GM11168 (cell line): ENCODE results near the gene TBL1XR1.
"Not testable (repeated sequence)": the region's sequence is repeated elsewhere in the genome, so short reads cannot be mapped to it uniquely, and the experiment has no call there.

ENCODE experiments used
- in situ Hi-C: fragments of 300-500 bp; cut with MboI; formaldehyde crosslinking; loops from one replicate; pipeline ENCODE4 v1.12.0; 2022; ENCODE audit warnings: low sequenced_read_pairs; ENCODE audit not compliant: unreplicated experiment

The TBL1XR1 gene

GRCh38 chr3:177188325-177188724 is 9.0 kb downstream of the TBL1XR1 start:
- in situ Hi-C loops = not testable (repeated sequence)

- in situ Hi-C loops = no loop called here
Observed at GRCh38 chr3:177186306-177186705, 11.0 kb downstream of the TBL1XR1 start.

GRCh38 chr3:177185035-177185574 is 12.2 kb downstream of the TBL1XR1 start:
- in situ Hi-C loops = no loop called here

- in situ Hi-C loops = not testable (repeated sequence)
Observed at GRCh38 chr3:177184602-177185001, 12.7 kb downstream of the TBL1XR1 start.

- in situ Hi-C loops = no loop called here
Observed at GRCh38 chr3:177182352-177182751, 14.9 kb downstream of the TBL1XR1 start.

- in situ Hi-C loops = no loop called here
Observed at GRCh38 chr3:177181418-177181817, 15.9 kb downstream of the TBL1XR1 start.

- in situ Hi-C loops = no loop called here
Observed at GRCh38 chr3:177180506-177180905, 16.8 kb downstream of the TBL1XR1 start.

- in situ Hi-C loops = no loop called here
Observed at GRCh38 chr3:177179281-177180067, 17.8 kb downstream of the TBL1XR1 start.

GRCh38 chr3:177177749-177178221 is 19.5 kb downstream of the TBL1XR1 start:
- in situ Hi-C loops = no loop called here

GRCh38 chr3:177174607-177175170 is 22.6 kb downstream of the TBL1XR1 start:
- in situ Hi-C loops = no loop called here

- in situ Hi-C loops = no loop called here
Observed at GRCh38 chr3:177169936-177170722, 27.2 kb downstream of the TBL1XR1 start.

GRCh38 chr3:177168431-177168830 is 28.9 kb downstream of the TBL1XR1 start:
- in situ Hi-C loops = no loop called here

- in situ Hi-C loops = no loop called here
Observed at GRCh38 chr3:177162742-177163141, 34.5 kb downstream of the TBL1XR1 start.

- in situ Hi-C loops = not testable (repeated sequence)
Observed at GRCh38 chr3:177161603-177162002, 35.7 kb downstream of the TBL1XR1 start.

- in situ Hi-C loops = no loop called here
Observed at GRCh38 chr3:177158461-177158860, 38.8 kb downstream of the TBL1XR1 start.

- in situ Hi-C loops = no loop called here
Observed at GRCh38 chr3:177157492-177157891, 39.8 kb downstream of the TBL1XR1 start.

- in situ Hi-C loops = no loop called here
Observed at GRCh38 chr3:177154733-177155132, 42.5 kb downstream of the TBL1XR1 start.

- in situ Hi-C loops = no loop called here
Observed at GRCh38 chr3:177150970-177151627, 46.2 kb downstream of the TBL1XR1 start.

- in situ Hi-C loops = no loop called here
Observed at GRCh38 chr3:177150218-177150916, 46.9 kb downstream of the TBL1XR1 start.

GRCh38 chr3:177149106-177149505 is 48.2 kb downstream of the TBL1XR1 start:
- in situ Hi-C loops = no loop called here
